CD14-positive monocyte (primary cell): Measurements from ENCODE around the gene NBPF3. TPM values are rescaled to one million over a fixed set of nuclear protein-coding genes. Genes with fewer than 3 reads are reported as not detected.
"Not testable (repeated sequence)": the region's sequence is repeated elsewhere in the genome, so short reads cannot be mapped to it uniquely, and the experiment has no call there.

Source experiments
- DNase-seq, 3 donors: peaks; one replicate each; pipeline ENCODE4 v3.0.0-alpha.2; 2011 to 2022
- H2AFZ ChIP-seq: 2 replicates; pipeline ENCODE4 v1.6.0; 2012; ENCODE audit warnings: mild to moderate bottlenecking, low read depth, low read length, inconsistent platforms; ENCODE audit not compliant: insufficient read depth, poor library complexity, severe bottlenecking
- H3K27ac ChIP-seq, 2 donors: 1 replicate in 1 of 2; 2 replicates in 1 of 2; pipeline ENCODE4 v1.5.1; 2012 to 2013; ENCODE audit warnings: low read length in 2 of 2, control low read depth in 1 of 2, inconsistent platforms in 1 of 2, low read depth in 1 of 2, mild to moderate bottlenecking in 1 of 2
- H3K27me3 ChIP-seq, 2 donors: one replicate each; pipeline versions ENCODE4 v1.6.0 to v1.6.1; 2011 to 2013; ENCODE audit warnings: low read length in 2 of 2; ENCODE audit not compliant: control insufficient read depth in 2 of 2, insufficient read depth in 2 of 2
- H3K36me3 ChIP-seq, 2 donors: replicated peaks in 1 of 2; 1 replicate in 1 of 2; 2 replicates in 1 of 2; pipeline versions ENCODE4 v1.5.1 to v1.6.1; 2012 to 2013; ENCODE audit warnings: low read length in 2 of 2, control low read depth in 1 of 2, inconsistent platforms in 1 of 2, mild to moderate bottlenecking in 1 of 2; ENCODE audit not compliant: insufficient read depth in 2 of 2, control insufficient read depth in 1 of 2
- H3K4me1 ChIP-seq, 2 donors: 1 replicate in 1 of 2; 2 replicates in 1 of 2; pipeline versions ENCODE4 v1.5.1 to v1.6.1; 2012 to 2013; ENCODE audit warnings: low read length in 2 of 2, control low read depth in 1 of 2, inconsistent platforms in 1 of 2, mild to moderate bottlenecking in 1 of 2, moderate library complexity in 1 of 2; ENCODE audit not compliant: insufficient read depth in 2 of 2, control insufficient read depth in 1 of 2
- H3K4me2 ChIP-seq: replicated peaks from 2 replicates; pipeline ENCODE3; 2012; ENCODE audit warnings: low read length, moderate library complexity, mild to moderate bottlenecking; ENCODE audit not compliant: poor library complexity, severe bottlenecking; ENCODE audit errors: extremely low read depth
- H3K4me3 ChIP-seq, 3 experiments: fragments of 200-600 bp in 1 of 3; sonication (generic) in 1 of 3; replicated peaks in 1 of 3; 1 replicate in 2 of 3; 2 replicates in 1 of 3; pipeline ENCODE4 v1.5.1; 2011 to 2013; ENCODE audit warnings: low read length in 3 of 3, mild to moderate bottlenecking in 3 of 3, control low read depth in 2 of 3, low read depth in 2 of 3, inconsistent platforms in 1 of 3, moderate library complexity in 1 of 3
- H3K79me2 ChIP-seq: 2 replicates; pipeline ENCODE4 v1.6.0; 2012; ENCODE audit warnings: mild to moderate bottlenecking, control low read depth, inconsistent platforms, low read length, moderate library complexity; ENCODE audit not compliant: insufficient read depth
- H3K9ac ChIP-seq: 2 replicates; pipeline ENCODE4 v1.6.0; 2017; ENCODE audit warnings: low read length, mild to moderate bottlenecking; ENCODE audit not compliant: insufficient read depth, poor library complexity, severe bottlenecking
- H3K9me3 ChIP-seq, 2 donors: replicated peaks in 1 of 2; 1 replicate in 1 of 2; 2 replicates in 1 of 2; pipeline versions ENCODE4 v1.5.1 to v1.6.1; 2012 to 2013; ENCODE audit warnings: low read length in 2 of 2, control low read depth in 1 of 2; ENCODE audit not compliant: control insufficient read depth in 1 of 2, insufficient read depth in 1 of 2
- H4K20me1 ChIP-seq: 2 replicates; pipeline ENCODE4 v1.6.0; 2012; ENCODE audit warnings: mild to moderate bottlenecking, low read length, control low read depth, moderate library complexity; ENCODE audit not compliant: insufficient read depth
- H3K27ac Mint-ChIP-seq, 7 donors: one replicate each; pipeline ENCODE4 v1.8.0; 2020; ENCODE audit warnings: mild to moderate bottlenecking in 7 of 7, mixed read lengths in 7 of 7, moderate library complexity in 6 of 7, inconsistent platforms in 2 of 7
- H3K27me3 Mint-ChIP-seq, 3 donors: one replicate each; pipeline ENCODE4 v1.8.0; 2021 to 2022; ENCODE audit warnings: low read depth in 3 of 3, mild to moderate bottlenecking in 3 of 3, mixed read lengths in 3 of 3, moderate library complexity in 3 of 3, inconsistent platforms in 1 of 3
- H3K36me3 Mint-ChIP-seq, 2 donors: one replicate each; pipeline ENCODE4 v1.8.0; 2020; ENCODE audit warnings: mixed read lengths in 2 of 2, inconsistent platforms in 1 of 2, mild to moderate bottlenecking in 1 of 2
- H3K4me1 Mint-ChIP-seq: one replicate; pipeline ENCODE4 v1.8.0; 2020; ENCODE audit warnings: mild to moderate bottlenecking, mixed read lengths
- H3K4me3 Mint-ChIP-seq, 2 donors: one replicate each; pipeline ENCODE4 v1.8.0; 2020; ENCODE audit warnings: mild to moderate bottlenecking in 2 of 2, mixed read lengths in 2 of 2, moderate library complexity in 1 of 2
- H3K9me3 Mint-ChIP-seq, 7 donors: one replicate each; pipeline ENCODE4 v1.8.0; 2020 to 2022; ENCODE audit warnings: mixed read lengths in 7 of 7, mild to moderate bottlenecking in 6 of 7, moderate library complexity in 6 of 7, inconsistent platforms in 2 of 7
- CTCF ChIP-seq: fragments of 200-600 bp; IDR thresholded peaks from one replicate; pipeline ENCODE4 v1.8.0; 2022; ENCODE audit warnings: antibody characterized with exemption, mild to moderate bottlenecking
- WGBS: methylation state at CpG from one replicate; pipeline ENCODE4 v1.1.5; 2013; ENCODE audit warnings: missing lambda C conversion rate; ENCODE audit not compliant: insufficient coverage; 5-methylcytosine and 5-hydroxymethylcytosine counted together
- intact Hi-C, 2 donors: fragments of 100-400 bp; cut with micrococcal nuclease; formaldehyde crosslinking; loops; one replicate each; pipeline versions ENCODE4 v1.15.0 to v1.15.1; 2023
- polyA plus RNA-seq, 3 donors: library from polyadenylated mRNA; depleted of rRNA in 1 of 3; unstranded in 2 of 3; stranded (reverse) in 1 of 3; fragments of 300-500 nt in 2 of 3; fragments of >200 nt in 1 of 3; fragmentation: Illumina TruSeq in 2 of 3; gene quantifications; 1 replicate in 2 of 3; 2 replicates in 1 of 3; pipeline ENCODE4 v1.2.3, GENCODE V29; 2012 to 2021

The NBPF3 gene
- polyA plus RNA-seq, 3 donors = 1.2 to 1.5 TPM; not detected in 1

- Mint-ChIP-seq H3K27ac (peak overlapping the region in 1 of 7 donors; percentile 43), H3K36me3 (peaks cover 0 to 4% of the 10 kb centered on the region in 2 donors), H3K4me1 (peaks cover 21% of the 10 kb centered on the region), H3K9me3 (peaks cover 0 to 10% (median 2%) of the 10 kb centered on the region in 7 donors), H3K4me3 (peak overlapping the region; percentile 86 to 93), H3K27me3 (peaks cover 58 to 70% (median 61%) of the 10 kb centered on the region in 3 donors)
- H3K79me2 ChIP-seq = no peaks in the 10 kb centered on the region
- H3K4me3 ChIP-seq = peak overlapping the region in 2 of 3 experiments; percentile 59 to 77
- H3K27me3 ChIP-seq = peaks cover 3 to 52% of the 10 kb centered on the region in 2 donors
- H3K9me3 ChIP-seq = no peaks in the 10 kb centered on the region
- peak overlapping the region; percentile 83 for H2AFZ ChIP-seq
- no peak overlapping the region for H3K27ac ChIP-seq
- no peak for DNase-seq
- WGBS = no CpG with 5 or more reads among the region's 7 CpGs
- intact Hi-C loops = no loop called here
- peak overlapping the region; percentile 78 for H3K4me2 ChIP-seq
- no peak for TF ChIP-seq CTCF
- H3K4me1 ChIP-seq = peaks cover 0 to 7% of the 10 kb centered on the region in 2 donors
- peak overlapping the region; percentile 40 for H3K9ac ChIP-seq
- H4K20me1 ChIP-seq = no peaks in the 10 kb centered on the region
- no peaks in the 10 kb centered on the region for H3K36me3 ChIP-seq
Measured at GRCh38 chr1:21439345-21439720, 604 bp upstream of the NBPF3 start.

- H3K36me3 ChIP-seq, H3K27ac ChIP-seq, H3K79me2 ChIP-seq, H3K4me1 ChIP-seq, H3K9me3 ChIP-seq, DNase-seq, intact Hi-C loops, H3K27ac Mint-ChIP-seq, H4K20me1 ChIP-seq, H3K36me3 Mint-ChIP-seq: not testable (repeated sequence)
- Mint-ChIP-seq H3K9me3 (peaks cover 0 to 10% (median 2%) of the 10 kb centered on the region in 7 donors), H3K4me3 (peak overlapping the region; percentile 86 to 93), H3K27me3 (peaks cover 57 to 64% (median 57%) of the 10 kb centered on the region in 3 donors), H3K4me1 (peaks cover 21% of the 10 kb centered on the region)
- peak overlapping the region in 2 of 3 experiments; percentile 59 to 77 for H3K4me3 ChIP-seq
- WGBS = 11% methylated on average over 18 of the region's 21 CpGs
- peak overlapping the region; percentile 40 for H3K9ac ChIP-seq
- peak overlapping the region; percentile 83 for H2AFZ ChIP-seq
- peaks cover 3 to 52% of the 10 kb centered on the region in 2 donors for H3K27me3 ChIP-seq
- peak overlapping the region; percentile 78 for H3K4me2 ChIP-seq
Measured at GRCh38 chr1:21440630-21441125, 741 bp downstream of the NBPF3 start.

- H3K4me2 ChIP-seq, H4K20me1 ChIP-seq, intact Hi-C loops, H2AFZ ChIP-seq, H3K4me1 ChIP-seq, H3K27me3 ChIP-seq, H3K4me3 Mint-ChIP-seq, H3K4me3 ChIP-seq, H3K9me3 ChIP-seq, H3K4me1 Mint-ChIP-seq, H3K9me3 Mint-ChIP-seq, H3K79me2 ChIP-seq, DNase-seq, H3K9ac ChIP-seq, H3K27ac ChIP-seq, H3K36me3 ChIP-seq: not testable (repeated sequence)
- Mint-ChIP-seq H3K36me3 (peaks cover 0 to 12% of the 10 kb centered on the region in 2 donors), H3K27ac (peak overlapping the region in 1 of 7 donors; percentile 47), H3K27me3 (peaks cover 5 to 11% (median 8%) of the 10 kb centered on the region in 3 donors)
- no CpG with 5 or more reads among the region's 2 CpGs for WGBS
Measured at GRCh38 chr1:21446647-21447046, 6.7 kb downstream of the NBPF3 start.
